Sigmoid colon (tissue), 4 donors: ENCODE results near the gene ABCC6.

ENCODE experiments used
- CTCF ChIP-seq, 4 experiments: fragments of 450-650 bp in 3 of 4; fragments of 200-600 bp in 1 of 4; IDR thresholded peaks; one replicate each; pipeline ENCODE4 v1.5.1; 2016 to 2019; ENCODE audit warnings: antibody characterized with exemption in 4 of 4, mild to moderate bottlenecking in 3 of 4, moderate library complexity in 2 of 4
- EP300 ChIP-seq, 4 donors: sonication (generic); formaldehyde crosslinking; IDR thresholded peaks; one replicate each; pipeline ENCODE4 v1.6.1; 2017; ENCODE audit warnings: antibody characterized with exemption in 4 of 4
- POLR2A ChIP-seq, 2 donors: fragments of 450-650 bp; IDR thresholded peaks; one replicate each; pipeline ENCODE4 v1.6.1; 2016; ENCODE audit warnings: antibody characterized with exemption in 2 of 2, mild to moderate bottlenecking in 2 of 2, moderate library complexity in 2 of 2

- TF ChIP-seq CTCF (IDR thresholded peaks at IDR 0.05), result no peak
- no peak for TF ChIP-seq POLR2A (IDR thresholded peaks at IDR 0.05)
- TF ChIP-seq EP300 (IDR thresholded peaks at IDR 0.05), result no peak
Observed at GRCh38 chr16:16188827-16189226, 34.5 kb downstream of the ABCC6 start.
